ENCODE data around the gene ABLIM1.

DNA sequence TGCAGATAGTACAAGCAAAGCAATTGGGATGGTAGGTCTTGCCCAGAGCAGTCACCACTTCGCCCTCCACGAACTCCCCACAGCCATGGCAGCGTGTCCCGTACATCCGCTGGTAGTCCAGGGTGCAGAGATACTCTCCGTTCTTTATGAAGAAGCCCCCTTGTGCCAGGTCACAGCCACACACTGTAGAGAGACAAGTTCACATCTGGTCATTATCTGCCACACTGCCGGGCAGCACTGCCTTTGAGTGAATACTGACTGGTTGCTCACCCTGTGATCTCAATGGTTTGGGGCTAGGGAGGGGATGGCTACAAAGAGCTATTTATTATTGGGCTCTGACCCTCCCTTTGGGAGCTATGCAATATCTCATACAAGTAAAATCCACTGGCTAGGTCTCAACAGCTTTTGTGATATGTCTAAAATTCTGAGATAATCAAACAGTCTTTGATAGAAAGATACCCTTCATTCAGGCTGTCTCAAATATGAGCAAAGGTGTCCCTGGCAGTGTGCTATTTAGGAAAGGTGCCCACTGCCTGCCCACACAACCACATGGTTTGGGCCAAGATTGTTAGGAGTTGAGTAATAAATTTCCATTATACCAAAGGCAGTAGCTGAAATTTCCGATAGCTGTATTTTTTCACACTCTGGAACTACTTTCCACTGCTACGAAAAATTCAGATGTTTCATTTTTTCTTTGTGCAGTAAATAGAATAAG lies 82.5 kb downstream of the ABLIM1 start:
- TF ChIP-seq, protein P1, sequence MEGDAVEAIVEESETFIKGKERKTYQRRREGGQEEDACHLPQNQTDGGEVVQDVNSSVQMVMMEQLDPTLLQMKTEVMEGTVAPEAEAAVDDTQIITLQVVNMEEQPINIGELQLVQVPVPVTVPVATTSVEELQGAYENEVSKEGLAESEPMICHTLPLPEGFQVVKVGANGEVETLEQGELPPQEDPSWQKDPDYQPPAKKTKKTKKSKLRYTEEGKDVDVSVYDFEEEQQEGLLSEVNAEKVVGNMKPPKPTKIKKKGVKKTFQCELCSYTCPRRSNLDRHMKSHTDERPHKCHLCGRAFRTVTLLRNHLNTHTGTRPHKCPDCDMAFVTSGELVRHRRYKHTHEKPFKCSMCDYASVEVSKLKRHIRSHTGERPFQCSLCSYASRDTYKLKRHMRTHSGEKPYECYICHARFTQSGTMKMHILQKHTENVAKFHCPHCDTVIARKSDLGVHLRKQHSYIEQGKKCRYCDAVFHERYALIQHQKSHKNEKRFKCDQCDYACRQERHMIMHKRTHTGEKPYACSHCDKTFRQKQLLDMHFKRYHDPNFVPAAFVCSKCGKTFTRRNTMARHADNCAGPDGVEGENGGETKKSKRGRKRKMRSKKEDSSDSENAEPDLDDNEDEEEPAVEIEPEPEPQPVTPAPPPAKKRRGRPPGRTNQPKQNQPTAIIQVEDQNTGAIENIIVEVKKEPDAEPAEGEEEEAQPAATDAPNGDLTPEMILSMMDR (IDR thresholded peaks at IDR 0.05 in 4 of 5, conservative IDR thresholded peaks at IDR 0.05 in 1 of 5), result no peak
- peak; percentile 12 for TF ChIP-seq POLR2A (IDR thresholded peaks at IDR 0.05)
